ENCODE results near the gene VPS33A. TPM values are rescaled to one million over a fixed set of nuclear protein-coding genes. Genes with fewer than 3 reads are reported as not detected.

Gene VPS33A
- total RNA-seq, 4 donors from 2014 or later = 16.1 to 27.1 (median 20.5) TPM

GRCh38 chr12:122185079-122185478 is 81.2 kb downstream of the VPS33A start:
- Histone ChIP-seq H3K27ac (no peak overlapping the region), H3K4me3 (no peak overlapping the region), H3K27me3 (peaks cover 0 to 10% (median 0%) of the 10 kb centered on the region in 3 donors), H3K4me1 (no peaks in the 10 kb centered on the region), H3K9me3 (no peaks in the 10 kb centered on the region), H3K36me3 (no peaks in the 10 kb centered on the region)
- intact Hi-C loops (cut with DNase I; ENCODE audit: low total_unique reads) (no loop called here), in situ Hi-C loops (cut with MboI; ENCODE audit: low sequenced_read_pairs in 4 of 4) (no loop called here)
- DNase-seq (no peak), ATAC-seq (no peak)
- TF ChIP-seq POLR2A (IDR thresholded peaks at IDR 0.05) (no peak), CTCF (IDR thresholded peaks at IDR 0.05 in 4 of 5, conservative IDR thresholded peaks at IDR 0.05 in 1 of 5) (no peak)

DNA sequence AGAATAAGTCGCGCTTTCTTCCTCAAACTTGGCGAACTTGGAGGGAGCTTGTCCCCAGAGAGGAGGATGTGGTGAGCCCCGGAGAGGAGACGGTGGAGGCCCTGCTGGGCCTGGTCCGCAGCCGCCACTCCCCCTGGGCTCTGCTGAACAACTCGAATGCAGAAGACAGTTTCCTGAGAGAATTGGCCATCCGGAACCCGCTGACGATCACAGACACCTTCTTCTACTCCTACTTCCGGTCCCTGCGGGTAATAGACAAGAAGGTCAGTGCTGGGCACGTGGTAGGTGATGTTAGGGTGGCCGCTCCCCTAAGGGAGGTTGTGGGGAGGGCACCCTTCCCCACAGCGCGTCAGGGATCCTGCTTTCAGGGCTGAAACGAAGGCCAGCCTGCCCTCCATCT is 81.8 kb downstream of the VPS33A start:
- no peak for ATAC-seq
- H3K4me3 ChIP-seq = no peak overlapping the region
- H3K4me1 ChIP-seq = no peaks in the 10 kb centered on the region
- no peak for DNase-seq
- in situ Hi-C loops (cut with MboI; ENCODE audit: low sequenced_read_pairs in 4 of 4) = no loop called here
- intact Hi-C loops (cut with DNase I; ENCODE audit: low total_unique reads) = loop anchor here (5.0 kb wide), 1 partner anchor 42 kb away; no protein-coding TSS in a partner anchor
- peaks cover 0 to 10% (median 0%) of the 10 kb centered on the region in 3 donors for H3K27me3 ChIP-seq
- no peak for TF ChIP-seq CTCF (IDR thresholded peaks at IDR 0.05 in 4 of 5, conservative IDR thresholded peaks at IDR 0.05 in 1 of 5)
- TF ChIP-seq POLR2A (IDR thresholded peaks at IDR 0.05) = no peak
- H3K9me3 ChIP-seq = no peaks in the 10 kb centered on the region
- H3K27ac ChIP-seq = no peak overlapping the region
- H3K36me3 ChIP-seq = no peaks in the 10 kb centered on the region

- no peak for DNase-seq
- in situ Hi-C loops (cut with MboI; ENCODE audit: low sequenced_read_pairs in 4 of 4) = no loop called here
- Histone ChIP-seq H3K27ac (no peak overlapping the region), H3K9me3 (no peaks in the 10 kb centered on the region), H3K4me3 (peak overlapping the region in 3 of 4 donors; percentile 39 to 58 (median 48)), H3K36me3 (no peaks in the 10 kb centered on the region), H3K4me1 (no peaks in the 10 kb centered on the region), H3K27me3 (peaks cover 0 to 10% (median 0%) of the 10 kb centered on the region in 3 donors)
- no peak for TF ChIP-seq POLR2A (IDR thresholded peaks at IDR 0.05)
- TF ChIP-seq CTCF (IDR thresholded peaks at IDR 0.05 in 4 of 5, conservative IDR thresholded peaks at IDR 0.05 in 1 of 5) = no peak
- no peak for ATAC-seq
- intact Hi-C loops (cut with DNase I; ENCODE audit: low total_unique reads) = loop anchor here (5.0 kb wide), 1 partner anchor 41 kb away; no protein-coding TSS in a partner anchor
These were observed 82.7 kb downstream of the VPS33A start for GRCh38 chr12:122183588-122183940.

DNA sequence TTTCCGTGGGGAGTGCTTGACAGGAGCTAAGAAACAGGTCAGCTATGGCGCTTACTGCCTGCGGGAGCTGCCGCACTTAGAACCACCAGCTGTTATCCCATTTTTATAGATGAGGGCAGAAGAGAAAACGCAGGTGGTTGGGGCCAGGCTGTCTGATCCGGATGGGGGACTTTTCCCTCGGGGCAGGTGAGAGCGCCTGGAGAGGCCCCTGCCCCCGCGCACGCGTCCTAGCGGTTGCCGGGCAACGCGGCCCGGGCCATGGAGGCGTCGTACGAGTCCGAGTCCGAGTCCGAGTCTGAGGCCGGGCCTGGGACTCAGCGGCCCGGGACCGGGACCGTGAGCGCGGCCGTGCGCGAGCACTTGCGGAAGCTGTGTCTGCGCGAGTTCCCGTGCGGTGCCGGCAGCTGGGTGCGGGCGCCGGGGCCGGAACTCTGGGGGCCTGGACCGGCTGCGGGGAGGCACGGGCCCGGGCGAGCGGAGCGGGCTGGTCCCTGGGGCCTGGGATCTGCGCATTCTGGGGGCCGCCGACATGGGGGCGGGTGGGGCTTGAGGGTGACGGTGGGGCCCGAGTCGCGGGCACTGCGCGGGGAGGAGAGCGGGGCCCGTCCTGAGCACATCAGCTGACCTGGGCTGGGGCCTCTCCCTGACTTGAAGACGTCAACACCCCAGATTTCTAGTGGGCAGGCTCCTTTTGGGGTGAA is 83.3 kb downstream of the VPS33A start, which contains the start of gene LRRC43:
LRRC43 (plus strand) TSS at position 237 of the 701 bp plus-strand sequence; CDS start at position 259, 22 bp downstream.
- no peak for TF ChIP-seq POLR2A (IDR thresholded peaks at IDR 0.05)
- no peak for TF ChIP-seq CTCF (IDR thresholded peaks at IDR 0.05 in 4 of 5, conservative IDR thresholded peaks at IDR 0.05 in 1 of 5)
- intact Hi-C loops (cut with DNase I; ENCODE audit: low total_unique reads) (loop anchor here (5.0 kb wide), 1 partner anchor 41 kb away; no protein-coding TSS in a partner anchor), in situ Hi-C loops (cut with MboI; ENCODE audit: low sequenced_read_pairs in 4 of 4) (no loop called here)
- H3K4me3 ChIP-seq = peak within 1 kb of the TSS; percentile 39 to 64 (median 53)
- no peaks in the 10 kb centered on the region for H3K36me3 ChIP-seq
- DNase-seq (no peak), ATAC-seq (peak; percentile 26 to 30)
- no peaks in the 10 kb centered on the region for H3K4me1 ChIP-seq
- H3K27ac ChIP-seq = no peak within 1 kb of the TSS
- H3K27me3 ChIP-seq = peaks cover 0 to 10% (median 0%) of the 10 kb centered on the region in 3 donors
- no peaks in the 10 kb centered on the region for H3K9me3 ChIP-seq

Other genes with a start within 250 kb of the VPS33A start
- 10 to 100 TPM in 3 of 4 donors, 1 to 10 TPM in 1; 9.8 to 23.5 (median 13.7) TPM for gene BCL7A, start 244.6 kb downstream of the VPS33A start, total RNA-seq
- 10 to 100 TPM; 36.6 to 89.4 (median 79.7) TPM for gene MLXIP, start 187.7 kb downstream of the VPS33A start, total RNA-seq
- not detected for gene IL31, start 92.3 kb downstream of the VPS33A start, total RNA-seq
- not detected for gene LRRC43, start 83.4 kb downstream of the VPS33A start, total RNA-seq
- not detected for gene B3GNT4, start 62.8 kb downstream of the VPS33A start, total RNA-seq
- 10 to 100 TPM; 32.8 to 63.8 (median 44.5) TPM for gene DIABLO, start 40.4 kb downstream of the VPS33A start, total RNA-seq
- 100 to 1,000 TPM; 371 to 626 (median 552) TPM for gene CLIP1, start 156.2 kb upstream of the VPS33A start, total RNA-seq
- 10 to 100 TPM; 12.1 to 23.3 (median 20.5) TPM for gene ZCCHC8, start 234.4 kb upstream of the VPS33A start, total RNA-seq